GM23338 (cell line): ENCODE data around the gene PIAS1. TPM values are rescaled to one million over a fixed set of nuclear protein-coding genes. Genes with fewer than 3 reads are reported as not detected.

Source experiments
- ATAC-seq: fragments of 200-7000 bp; cut with Tn5 transposase; 3 replicates; pipeline ENCODE4 v1.9.1; 2020
- DNase-seq: peaks from one replicate; pipeline ENCODE4 v3.0.0-alpha.2; 2015; ENCODE audit warnings: low spot score
- H2AFZ ChIP-seq: fragments of 200-600 bp; sonication (generic); 2 replicates; pipeline ENCODE4 v1.8.0; 2016; ENCODE audit warnings: antibody characterized with exemption, mild to moderate bottlenecking, moderate library complexity
- H3F3A ChIP-seq: fragments of 200-600 bp; sonication (generic); replicated peaks from 2 replicates; pipeline ENCODE4 v1.8.0; 2017; ENCODE audit warnings: antibody characterized with exemption, mixed run types, low read depth
- H3K27ac ChIP-seq: fragments of 200-600 bp; sonication (generic); 2 replicates; pipeline ENCODE4 v1.6.1; 2016; ENCODE audit warnings: low read depth
- H3K27me3 ChIP-seq: fragments of 200-600 bp; sonication (generic); 2 replicates; pipeline ENCODE4 v1.8.0; 2016; ENCODE audit warnings: mild to moderate bottlenecking, mixed run types, moderate library complexity; ENCODE audit not compliant: insufficient read depth
- H3K36me3 ChIP-seq: fragments of 200-600 bp; sonication (generic); 2 replicates; pipeline ENCODE4 v1.8.0; 2016; ENCODE audit warnings: mild to moderate bottlenecking; ENCODE audit not compliant: insufficient read depth
- H3K4me1 ChIP-seq: fragments of 200-600 bp; sonication (generic); 2 replicates; pipeline ENCODE4 v1.8.0; 2016; ENCODE audit warnings: mild to moderate bottlenecking, moderate library complexity; ENCODE audit not compliant: insufficient read depth
- H3K4me2 ChIP-seq: fragments of 200-600 bp; sonication (generic); 2 replicates; pipeline ENCODE4 v1.7.1; 2017; ENCODE audit warnings: mixed run types
- H3K4me3 ChIP-seq: fragments of 200-600 bp; sonication (generic); 2 replicates; pipeline ENCODE4 v1.6.1; 2016; ENCODE audit warnings: mixed run types
- H3K79me2 ChIP-seq: fragments of 200-600 bp; sonication (generic); replicated peaks from 2 replicates; pipeline ENCODE4 v1.8.0; 2017; ENCODE audit warnings: mild to moderate bottlenecking; ENCODE audit not compliant: insufficient read depth
- H3K9me2 ChIP-seq: fragments of 200-600 bp; sonication (generic); 2 replicates; pipeline ENCODE4 v1.8.0; 2017; ENCODE audit not compliant: insufficient read depth
- H4K20me1 ChIP-seq: fragments of 200-600 bp; sonication (generic); replicated peaks from 2 replicates; pipeline ENCODE4 v1.8.0; 2017; ENCODE audit warnings: mild to moderate bottlenecking; ENCODE audit not compliant: insufficient read depth
- H3K27ac Mint-ChIP-seq: 2 replicates; pipeline ENCODE4 v1.8.0; 2020; ENCODE audit warnings: inconsistent platforms, mild to moderate bottlenecking, moderate library complexity, mixed read lengths
- H3K27me3 Mint-ChIP-seq: 3 replicates; pipeline ENCODE4 v1.8.0; 2022; ENCODE audit warnings: low read depth, mild to moderate bottlenecking, moderate library complexity, mixed read lengths, inconsistent platforms; ENCODE audit not compliant: insufficient read depth, poor library complexity
- H3K36me3 Mint-ChIP-seq: 3 replicates; pipeline ENCODE4 v1.8.0; 2021; ENCODE audit warnings: low read depth, mild to moderate bottlenecking, inconsistent platforms, moderate library complexity, mixed read lengths
- H3K4me1 Mint-ChIP-seq: 3 replicates; pipeline ENCODE4 v1.8.0; 2020; ENCODE audit warnings: mild to moderate bottlenecking, inconsistent platforms, mixed read lengths
- H3K4me3 Mint-ChIP-seq: 3 replicates; pipeline ENCODE4 v1.8.0; 2021; ENCODE audit warnings: moderate library complexity, mild to moderate bottlenecking, inconsistent platforms, mixed read lengths
- H3K9me3 Mint-ChIP-seq: 3 replicates; pipeline ENCODE4 v1.8.0; 2020; ENCODE audit warnings: moderate library complexity, mild to moderate bottlenecking, inconsistent platforms, mixed read lengths
- CREB1 ChIP-seq: fragments of 250-450 bp; sonication (Bioruptor Pico); IDR thresholded peaks from 2 replicates; pipeline ENCODE4 v1.5.0; 2020; ENCODE audit warnings: low read depth, mild to moderate bottlenecking, moderate library complexity
- EZH2phosphoT487 ChIP-seq: fragments of 200-600 bp; sonication (generic); IDR thresholded peaks from one replicate; pipeline ENCODE4 v1.8.1; 2018; ENCODE audit warnings: antibody characterized with exemption; ENCODE audit not compliant: unreplicated experiment
- JUNB ChIP-seq: IDR thresholded peaks from one replicate; pipeline ENCODE4 v1.6.1; 2016; ENCODE audit warnings: antibody characterized with exemption; ENCODE audit not compliant: unreplicated experiment
- STAT1 ChIP-seq: IDR thresholded peaks from one replicate; pipeline ENCODE4 v1.6.1; 2016; ENCODE audit warnings: antibody characterized with exemption; ENCODE audit not compliant: unreplicated experiment
- polyA plus RNA-seq: library from polyadenylated mRNA; unstranded; fragments of >200 nt; fragmentation: Nextera tagmentation; extraction: Ambion mirVana; gene quantifications from 2 replicates; pipeline ENCODE4 v1.2.1, GENCODE V29; 2016
- total RNA-seq: library from RNA; depleted of rRNA; stranded (reverse); fragments of >200 nt; shearing (Covaris generic); gene quantifications from 2 replicates; pipeline ENCODE4 v1.2.3, GENCODE V29; 2014
- TF ChIP-seq, protein P1 (sequence below): fragments of 250-450 bp; sonication (Bioruptor Pico); IDR thresholded peaks from 2 replicates; pipeline ENCODE4 v1.5.0; 2020; ENCODE audit warnings: mild to moderate bottlenecking, moderate library complexity

Gene PIAS1
- total and polyA plus RNA-seq, 2 experiments from 2014 or later: 30.7 to 32.1 TPM

DNA sequence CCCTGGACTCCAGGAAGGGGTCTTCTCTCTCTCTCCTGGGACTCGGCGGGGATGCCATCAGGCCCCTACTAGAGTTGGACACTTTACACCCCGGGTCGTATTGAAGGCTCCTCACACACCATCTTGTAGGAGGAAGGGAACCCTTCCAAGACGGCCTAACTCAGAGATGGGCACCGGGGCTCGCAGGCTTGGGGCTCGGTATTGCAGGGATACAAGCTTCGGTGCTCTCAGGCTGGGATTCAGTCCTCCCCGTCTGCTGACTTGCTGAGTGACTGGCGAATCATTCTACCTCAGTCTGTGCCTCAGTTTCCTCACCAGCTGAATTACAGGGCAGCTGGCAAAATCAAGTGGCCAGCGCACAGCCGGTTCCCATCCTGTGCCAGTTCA lies 151.4 kb downstream of the PIAS1 start:
- H3K27ac ChIP-seq: peak overlapping the region; percentile 90
- peak overlapping the region; percentile 38; the same call in 1 of the 2 replicates for H3K4me3 ChIP-seq
- no peaks in the 10 kb centered on the region for H3K9me3 Mint-ChIP-seq
- H3K79me2 ChIP-seq: peaks cover 22% of the 10 kb centered on the region
- TF ChIP-seq JUNB (no peak), EZH2phosphoT487 (no peak), CREB1 (CRISPR knock-in tag) (no peak), STAT1 (no peak)
- H3K9me2 ChIP-seq: no peaks in the 10 kb centered on the region
- H4K20me1 ChIP-seq: peaks cover 17% of the 10 kb centered on the region
- H3K27ac Mint-ChIP-seq: peak overlapping the region; percentile 87
- no peaks in the 10 kb centered on the region for H3K27me3 ChIP-seq
- DNase-seq (no peak), ATAC-seq (no peak)
- H2AFZ ChIP-seq: no peak overlapping the region
- peaks cover 45% of the 10 kb centered on the region for H3K4me1 ChIP-seq
- H3F3A ChIP-seq: peaks cover 9% of the 10 kb centered on the region; the same call in 1 of the 2 replicates
- H3K36me3 ChIP-seq: no peaks in the 10 kb centered on the region
- peak overlapping the region; percentile 71 for H3K4me2 ChIP-seq
- H3K4me3 Mint-ChIP-seq: no peak overlapping the region
- peaks cover 59% of the 10 kb centered on the region for H3K4me1 Mint-ChIP-seq
- peaks cover 12% of the 10 kb centered on the region for H3K36me3 Mint-ChIP-seq
- H3K27me3 Mint-ChIP-seq: peaks cover 26% of the 10 kb centered on the region

DNA sequence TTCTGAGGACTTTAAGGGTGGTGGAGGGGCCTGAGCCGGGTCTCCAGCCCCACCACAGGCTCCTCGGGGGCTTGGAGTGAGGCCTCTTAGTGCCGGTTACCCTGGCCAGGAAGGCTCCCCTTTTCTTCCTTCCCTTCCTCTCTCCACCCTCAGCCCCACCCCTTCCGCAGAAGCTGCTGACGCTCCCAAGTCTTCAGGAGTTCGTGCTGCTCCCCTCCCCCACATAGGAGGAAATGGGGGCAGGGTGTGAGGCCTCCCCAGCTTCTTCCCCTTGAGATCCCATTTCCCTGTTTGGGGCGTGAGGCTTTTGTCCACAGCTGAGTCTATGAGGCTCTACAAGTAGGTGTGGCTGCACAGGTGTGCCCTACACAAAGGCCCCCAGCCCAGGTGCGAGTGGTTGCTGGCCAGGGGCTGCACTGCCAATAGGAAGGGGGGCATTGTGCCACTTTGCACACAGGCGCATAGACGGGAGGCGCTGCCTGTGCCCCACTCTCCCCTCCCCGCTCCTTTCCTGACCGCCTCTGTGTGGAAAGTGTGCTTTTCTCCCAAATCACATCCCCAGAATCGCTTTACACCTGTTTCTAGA lies 151.9 kb downstream of the PIAS1 start:
- ATAC-seq: peak; percentile 41
- Mint-ChIP-seq H3K27ac (peak overlapping the region; percentile 87), H3K9me3 (no peaks in the 10 kb centered on the region), H3K4me1 (peaks cover 59% of the 10 kb centered on the region), H3K4me3 (no peak overlapping the region; the same call in 2 of the 3 replicates), H3K36me3 (peaks cover 12% of the 10 kb centered on the region), H3K27me3 (peaks cover 26% of the 10 kb centered on the region)
- Histone ChIP-seq H3K79me2 (peaks cover 23% of the 10 kb centered on the region), H4K20me1 (peaks cover 17% of the 10 kb centered on the region), H3K27ac (peak overlapping the region; percentile 90), H3K4me2 (peak overlapping the region; percentile 71), H3K27me3 (no peaks in the 10 kb centered on the region), H3F3A (peaks cover 12% of the 10 kb centered on the region), H3K9me2 (no peaks in the 10 kb centered on the region), H3K4me3 (peak overlapping the region; percentile 38), H3K4me1 (peaks cover 45% of the 10 kb centered on the region), H3K36me3 (no peaks in the 10 kb centered on the region), H2AFZ (no peak overlapping the region)
- TF ChIP-seq CREB1 (CRISPR knock-in tag): peak; percentile 57
- TF ChIP-seq, protein P1, sequence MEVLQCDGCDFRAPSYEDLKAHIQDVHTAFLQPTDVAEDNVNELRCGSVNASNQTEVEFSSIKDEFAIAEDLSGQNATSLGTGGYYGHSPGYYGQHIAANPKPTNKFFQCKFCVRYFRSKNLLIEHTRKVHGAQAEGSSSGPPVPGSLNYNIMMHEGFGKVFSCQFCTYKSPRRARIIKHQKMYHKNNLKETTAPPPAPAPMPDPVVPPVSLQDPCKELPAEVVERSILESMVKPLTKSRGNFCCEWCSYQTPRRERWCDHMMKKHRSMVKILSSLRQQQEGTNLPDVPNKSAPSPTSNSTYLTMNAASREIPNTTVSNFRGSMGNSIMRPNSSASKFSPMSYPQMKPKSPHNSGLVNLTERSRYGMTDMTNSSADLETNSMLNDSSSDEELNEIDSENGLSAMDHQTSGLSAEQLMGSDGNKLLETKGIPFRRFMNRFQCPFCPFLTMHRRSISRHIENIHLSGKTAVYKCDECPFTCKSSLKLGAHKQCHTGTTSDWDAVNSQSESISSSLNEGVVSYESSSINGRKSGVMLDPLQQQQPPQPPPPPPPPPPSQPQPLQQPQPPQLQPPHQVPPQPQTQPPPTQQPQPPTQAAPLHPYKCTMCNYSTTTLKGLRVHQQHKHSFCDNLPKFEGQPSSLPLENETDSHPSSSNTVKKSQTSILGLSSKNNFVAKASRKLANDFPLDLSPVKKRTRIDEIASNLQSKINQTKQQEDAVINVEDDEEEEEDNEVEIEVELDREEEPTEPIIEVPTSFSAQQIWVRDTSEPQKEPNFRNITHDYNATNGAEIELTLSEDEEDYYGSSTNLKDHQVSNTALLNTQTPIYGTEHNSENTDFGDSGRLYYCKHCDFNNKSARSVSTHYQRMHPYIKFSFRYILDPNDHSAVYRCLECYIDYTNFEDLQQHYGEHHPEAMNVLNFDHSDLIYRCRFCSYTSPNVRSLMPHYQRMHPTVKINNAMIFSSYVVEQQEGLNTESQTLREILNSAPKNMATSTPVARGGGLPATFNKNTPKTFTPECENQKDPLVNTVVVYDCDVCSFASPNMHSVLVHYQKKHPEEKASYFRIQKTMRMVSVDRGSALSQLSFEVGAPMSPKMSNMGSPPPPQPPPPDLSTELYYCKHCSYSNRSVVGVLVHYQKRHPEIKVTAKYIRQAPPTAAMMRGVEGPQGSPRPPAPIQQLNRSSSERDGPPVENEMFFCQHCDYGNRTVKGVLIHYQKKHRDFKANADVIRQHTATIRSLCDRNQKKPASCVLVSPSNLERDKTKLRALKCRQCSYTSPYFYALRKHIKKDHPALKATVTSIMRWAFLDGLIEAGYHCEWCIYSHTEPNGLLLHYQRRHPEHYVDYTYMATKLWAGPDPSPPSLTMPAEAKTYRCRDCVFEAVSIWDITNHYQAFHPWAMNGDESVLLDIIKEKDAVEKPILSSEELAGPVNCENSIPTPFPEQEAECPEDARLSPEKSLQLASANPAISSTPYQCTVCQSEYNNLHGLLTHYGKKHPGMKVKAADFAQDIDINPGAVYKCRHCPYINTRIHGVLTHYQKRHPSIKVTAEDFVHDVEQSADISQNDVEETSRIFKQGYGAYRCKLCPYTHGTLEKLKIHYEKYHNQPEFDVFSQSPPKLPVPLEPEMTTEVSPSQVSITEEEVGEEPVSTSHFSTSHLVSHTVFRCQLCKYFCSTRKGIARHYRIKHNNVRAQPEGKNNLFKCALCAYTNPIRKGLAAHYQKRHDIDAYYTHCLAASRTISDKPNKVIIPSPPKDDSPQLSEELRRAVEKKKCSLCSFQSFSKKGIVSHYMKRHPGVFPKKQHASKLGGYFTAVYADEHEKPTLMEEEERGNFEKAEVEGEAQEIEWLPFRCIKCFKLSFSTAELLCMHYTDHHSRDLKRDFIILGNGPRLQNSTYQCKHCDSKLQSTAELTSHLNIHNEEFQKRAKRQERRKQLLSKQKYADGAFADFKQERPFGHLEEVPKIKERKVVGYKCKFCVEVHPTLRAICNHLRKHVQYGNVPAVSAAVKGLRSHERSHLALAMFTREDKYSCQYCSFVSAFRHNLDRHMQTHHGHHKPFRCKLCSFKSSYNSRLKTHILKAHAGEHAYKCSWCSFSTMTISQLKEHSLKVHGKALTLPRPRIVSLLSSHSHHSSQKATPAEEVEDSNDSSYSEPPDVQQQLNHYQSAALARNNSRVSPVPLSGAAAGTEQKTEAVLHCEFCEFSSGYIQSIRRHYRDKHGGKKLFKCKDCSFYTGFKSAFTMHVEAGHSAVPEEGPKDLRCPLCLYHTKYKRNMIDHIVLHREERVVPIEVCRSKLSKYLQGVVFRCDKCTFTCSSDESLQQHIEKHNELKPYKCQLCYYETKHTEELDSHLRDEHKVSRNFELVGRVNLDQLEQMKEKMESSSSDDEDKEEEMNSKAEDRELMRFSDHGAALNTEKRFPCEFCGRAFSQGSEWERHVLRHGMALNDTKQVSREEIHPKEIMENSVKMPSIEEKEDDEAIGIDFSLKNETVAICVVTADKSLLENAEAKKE (CRISPR knock-in tag): no peak
- peak; percentile 83 for DNase-seq
